ENCODE measurements around the gene PRKCA. TPM values are rescaled to one million over a fixed set of nuclear protein-coding genes. Genes with fewer than 3 reads are reported as not detected.

Gene PRKCA
- total RNA-seq, 1 experiment from 2014 or later, result 29.5 TPM

- TF ChIP-seq ATF2 (CRISPR knock-in tag; IDR thresholded peaks at IDR 0.05; ENCODE audit: borderline replicate concordance, low read depth), result no peak
- no peak for TF ChIP-seq TP53 (CRISPR knock-in tag; IDR thresholded peaks at IDR 0.05)
- TF ChIP-seq ZNF121 (CRISPR knock-in tag; IDR thresholded peaks at IDR 0.05), result no peak
These were observed 532.1 kb downstream of the PRKCA start (continued) for GRCh38 chr17:66834426-66834918.

GRCh38 chr17:66834919-66835454 lies 532.6 kb downstream of the PRKCA start, which contains the start of gene CACNG5:
Gene CACNG5 (plus strand): TSS chr17:66835117. CDS start chr17:66877333, 42,216 bp downstream.
- Mint-ChIP-seq H3K27me3 (ENCODE audit: low read depth) (peaks cover 33% of the 10 kb centered on the region), H3K4me1 (peaks cover 13% of the 10 kb centered on the region), H3K4me3 (peak within 1 kb of the TSS; percentile 59), H3K27ac (no peak within 1 kb of the TSS), H3K9me3 (no peaks in the 10 kb centered on the region), H3K36me3 (no peaks in the 10 kb centered on the region)
- ATAC-seq, result peak; percentile 91
- CTCF ChIA-PET, result interaction anchor here (0.9 to 2.7 kb wide), 6 partner anchors 16 to 140 kb away, joined by 3 to 11 read pairs (median 6); no protein-coding TSS in a partner anchor
- DNase-seq (ENCODE audit: low spot score), result peak; percentile 69
- POLR2A ChIA-PET, result no interaction called here
- TF ChIP-seq HMGXB4 (CRISPR knock-in tag; IDR thresholded peaks at IDR 0.05) (no peak), SP1 (CRISPR knock-in tag; conservative IDR thresholded peaks at IDR 0.05) (0 out of 2 replicates have a peak, but pooled peaks have one; percentile 44), MYBL2 (CRISPR knock-in tag; IDR thresholded peaks at IDR 0.05) (no peak)

- TF ChIP-seq FOXK1 (CRISPR knock-in tag; IDR thresholded peaks at IDR 0.05), result no peak
- TF ChIP-seq USF2 (CRISPR knock-in tag; IDR thresholded peaks at IDR 0.05), result no peak
- no peak for TF ChIP-seq NFATC4 (CRISPR knock-in tag; IDR thresholded peaks at IDR 0.05)
- no peak for TF ChIP-seq ZNF416 (CRISPR knock-in tag; IDR thresholded peaks at IDR 0.05)
- TF ChIP-seq FOXJ3 (CRISPR knock-in tag; IDR thresholded peaks at IDR 0.05; ENCODE audit: borderline replicate concordance), result no peak
- TF ChIP-seq NR1H2 (CRISPR knock-in tag; IDR thresholded peaks at IDR 0.05), result no peak
- TF ChIP-seq OVOL2 (CRISPR knock-in tag; IDR thresholded peaks at IDR 0.05; ENCODE audit: borderline replicate concordance), result no peak
- TF ChIP-seq ZBTB43 (CRISPR knock-in tag; IDR thresholded peaks at IDR 0.05), result no peak
- no peak for TF ChIP-seq ERG (CRISPR knock-in tag; IDR thresholded peaks at IDR 0.05)
- no peak for TF ChIP-seq PRRX2 (CRISPR knock-in tag; IDR thresholded peaks at IDR 0.05)
- no peak for TF ChIP-seq TEAD4 (CRISPR knock-in tag; IDR thresholded peaks at IDR 0.05)
- no peak for TF ChIP-seq TP53 (CRISPR knock-in tag; IDR thresholded peaks at IDR 0.05)
- no peak for TF ChIP-seq PRDM15 (CRISPR knock-in tag; IDR thresholded peaks at IDR 0.05)
- no peak for TF ChIP-seq SMAD3 (CRISPR knock-in tag; IDR thresholded peaks at IDR 0.05; ENCODE audit: borderline replicate concordance)
- no peak for TF ChIP-seq ATF6 (CRISPR knock-in tag; IDR thresholded peaks at IDR 0.05)
- H3K4me3 Mint-ChIP-seq, result peak overlapping the region; percentile 55
- ChIA-PET POLR2A (no interaction called here), CTCF (interaction anchor here (0.9 to 2.7 kb wide), 5 partner anchors 16 to 107 kb away, joined by 3 to 11 read pairs (median 6); no protein-coding TSS in a partner anchor)
- no peaks in the 10 kb centered on the region for H3K9me3 Mint-ChIP-seq
- H3K27me3 Mint-ChIP-seq (ENCODE audit: low read depth), result peaks cover 33% of the 10 kb centered on the region
- ATAC-seq (no peak), DNase-seq (ENCODE audit: low spot score) (no peak)
- peaks cover 8% of the 10 kb centered on the region for H3K4me1 Mint-ChIP-seq
- H3K36me3 Mint-ChIP-seq, result no peaks in the 10 kb centered on the region
- H3K27ac Mint-ChIP-seq, result no peak overlapping the region
These were observed 533.1 kb downstream of the PRKCA start for GRCh38 chr17:66835476-66835875.

All from WTC11 (cell line).